DOHH2 (cell line): ENCODE data around the gene SMOC2.

Experiments
- H3F3A ChIP-seq: fragments of 200-600 bp; sonication (generic), shearing (Covaris generic); 2 replicates; pipeline ENCODE4 v1.6.0; 2016; ENCODE audit warnings: antibody characterized with exemption, mild to moderate bottlenecking; ENCODE audit not compliant: control insufficient read depth, insufficient read depth
- H3K27ac ChIP-seq: fragments of 200-600 bp; sonication (generic); 2 replicates; pipeline ENCODE4 v1.5.1; 2014; ENCODE audit warnings: low read depth, mild to moderate bottlenecking, low read length, moderate library complexity
- H3K27me3 ChIP-seq: fragments of 200-600 bp; sonication (generic); 2 replicates; pipeline ENCODE4 v1.6.1; 2014; ENCODE audit warnings: mild to moderate bottlenecking, low read length, mixed read lengths; ENCODE audit not compliant: control insufficient read depth
- H3K36me3 ChIP-seq: fragments of 200-600 bp; sonication (generic); 2 replicates; pipeline ENCODE4 v1.6.1; 2014; ENCODE audit warnings: mild to moderate bottlenecking, low read length, moderate library complexity, mixed read lengths; ENCODE audit not compliant: control insufficient read depth
- H3K4me1 ChIP-seq: fragments of 200-600 bp; sonication (generic); 2 replicates; pipeline ENCODE4 v1.6.1; 2014; ENCODE audit warnings: mild to moderate bottlenecking, low read length, mixed read lengths; ENCODE audit not compliant: control insufficient read depth
- H3K4me2 ChIP-seq: fragments of 200-600 bp; sonication (generic); 2 replicates; pipeline ENCODE4 v1.6.0; 2014; ENCODE audit warnings: mild to moderate bottlenecking, low read length, moderate library complexity
- H3K4me3 ChIP-seq: fragments of 200-600 bp; sonication (generic); 2 replicates; pipeline ENCODE4 v1.5.1; 2014; ENCODE audit warnings: mild to moderate bottlenecking, low read length, mixed read lengths
- H3K79me2 ChIP-seq: fragments of 200-600 bp; sonication (generic); 2 replicates; pipeline ENCODE4 v1.6.1; 2014; ENCODE audit warnings: mild to moderate bottlenecking, low read length, mixed read lengths; ENCODE audit not compliant: control insufficient read depth
- H3K9me2 ChIP-seq: fragments of 200-600 bp; sonication (generic); replicated peaks from 2 replicates; pipeline ENCODE4 v1.6.1; 2014; ENCODE audit warnings: mild to moderate bottlenecking, low read length, mixed read lengths; ENCODE audit not compliant: control insufficient read depth
- H3K9me3 ChIP-seq: fragments of 200-600 bp; sonication (generic); 2 replicates; pipeline ENCODE4 v1.6.1; 2014; ENCODE audit warnings: antibody characterized with exemption, low read length, mixed read lengths; ENCODE audit not compliant: control insufficient read depth, insufficient read depth
- H4K20me1 ChIP-seq: fragments of 200-600 bp; sonication (generic); 2 replicates; pipeline ENCODE4 v1.6.0; 2014; ENCODE audit warnings: low read depth, mild to moderate bottlenecking, antibody characterized with exemption, low read length, moderate library complexity; ENCODE audit not compliant: control insufficient read depth, insufficient read depth
- CTCF ChIP-seq: fragments of 200-600 bp; sonication (generic); IDR thresholded peaks from one replicate; pipeline ENCODE4 v1.5.1; 2014; ENCODE audit warnings: antibody characterized with exemption, mild to moderate bottlenecking, low read depth, low read length; ENCODE audit not compliant: poor library complexity, severe bottlenecking
- EZH2phosphoT487 ChIP-seq: fragments of 200-600 bp; sonication (generic); IDR thresholded peaks from 2 replicates; pipeline ENCODE4 v1.6.1; 2017; ENCODE audit warnings: borderline replicate concordance, mild to moderate bottlenecking, antibody characterized with exemption, low read length, moderate library complexity, mixed read lengths

SMOC2 gene

GRCh38 chr6:168485818-168486217 lies 44.8 kb downstream of the SMOC2 start:
- no peak for TF ChIP-seq CTCF
- TF ChIP-seq EZH2phosphoT487: no peak
- Histone ChIP-seq H4K20me1 (no peaks in the 10 kb centered on the region), H3K9me3 (no peaks in the 10 kb centered on the region), H3K27me3 (no peaks in the 10 kb centered on the region), H3K4me1 (no peaks in the 10 kb centered on the region), H3K4me3 (no peak overlapping the region), H3F3A (no peaks in the 10 kb centered on the region), H3K9me2 (no peaks in the 10 kb centered on the region), H3K79me2 (no peaks in the 10 kb centered on the region), H3K4me2 (no peak overlapping the region), H3K27ac (no peak overlapping the region), H3K36me3 (no peaks in the 10 kb centered on the region)

DNA sequence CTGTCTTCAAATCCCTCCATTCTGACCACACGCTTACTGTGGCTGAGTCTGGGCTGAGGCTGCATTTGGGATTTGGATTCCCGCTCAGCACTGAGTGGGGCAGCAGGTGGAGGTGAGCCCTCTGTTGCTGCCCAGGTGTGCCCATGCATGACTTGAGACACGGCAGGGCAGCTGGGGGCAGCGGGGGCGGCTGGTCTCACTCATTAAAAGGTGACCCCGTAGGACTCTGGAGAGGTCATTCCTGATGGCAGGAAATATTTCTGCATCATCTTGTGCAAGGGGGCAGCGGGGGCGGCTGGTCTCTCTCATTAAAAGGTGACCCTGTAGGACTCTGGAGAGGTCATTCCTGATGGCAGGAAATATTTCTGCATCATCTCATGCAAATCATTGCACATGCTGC lies 49.8 kb downstream of the SMOC2 start:
- H4K20me1 ChIP-seq: no peaks in the 10 kb centered on the region
- H3K27ac ChIP-seq: no peak overlapping the region
- H3K36me3 ChIP-seq: no peaks in the 10 kb centered on the region
- no peak overlapping the region for H3K4me2 ChIP-seq
- no peaks in the 10 kb centered on the region for H3K27me3 ChIP-seq
- no peaks in the 10 kb centered on the region for H3K4me1 ChIP-seq
- H3K79me2 ChIP-seq: no peaks in the 10 kb centered on the region
- H3K4me3 ChIP-seq: no peak overlapping the region
- H3K9me3 ChIP-seq: no peaks in the 10 kb centered on the region
- TF ChIP-seq CTCF (no peak), EZH2phosphoT487 (no peak)
- no peaks in the 10 kb centered on the region for H3F3A ChIP-seq
- no peaks in the 10 kb centered on the region for H3K9me2 ChIP-seq

- Histone ChIP-seq H3K4me3 (no peak overlapping the region), H3K9me3 (peaks cover 5% of the 10 kb centered on the region; the same call in 1 of the 2 replicates), H3K9me2 (no peaks in the 10 kb centered on the region), H3K36me3 (no peaks in the 10 kb centered on the region), H3K27me3 (no peaks in the 10 kb centered on the region), H3K27ac (no peak overlapping the region), H3K4me1 (no peaks in the 10 kb centered on the region), H3K4me2 (no peak overlapping the region), H3F3A (no peaks in the 10 kb centered on the region), H3K79me2 (no peaks in the 10 kb centered on the region), H4K20me1 (no peaks in the 10 kb centered on the region)
- TF ChIP-seq CTCF: no peak
- no peak for TF ChIP-seq EZH2phosphoT487
Observed at GRCh38 chr6:168493976-168494375, 53.0 kb downstream of the SMOC2 start.

- no peak overlapping the region for H3K27ac ChIP-seq
- no peaks in the 10 kb centered on the region for H3K79me2 ChIP-seq
- H3K27me3 ChIP-seq: no peaks in the 10 kb centered on the region
- H3K9me3 ChIP-seq: peaks cover 5% of the 10 kb centered on the region; the same call in 1 of the 2 replicates
- no peaks in the 10 kb centered on the region for H3K4me1 ChIP-seq
- H3K4me2 ChIP-seq: no peak overlapping the region
- no peaks in the 10 kb centered on the region for H3K36me3 ChIP-seq
- TF ChIP-seq EZH2phosphoT487: no peak
- no peak for TF ChIP-seq CTCF
- H4K20me1 ChIP-seq: no peaks in the 10 kb centered on the region
- no peak overlapping the region for H3K4me3 ChIP-seq
- no peaks in the 10 kb centered on the region for H3K9me2 ChIP-seq
- H3F3A ChIP-seq: no peaks in the 10 kb centered on the region
Observed at GRCh38 chr6:168494726-168495125, 53.7 kb downstream of the SMOC2 start.
